ENCODE results near the gene B4GALT6. TPM values are rescaled to one million over a fixed set of nuclear protein-coding genes. Genes with fewer than 3 reads are reported as not detected.
A peak's percentile ranks its signal among the peaks of the same experiment; 100 is the strongest.

Gene B4GALT6
- total RNA-seq, 1 donor from 2014 or later, result 16.3 TPM

DNA sequence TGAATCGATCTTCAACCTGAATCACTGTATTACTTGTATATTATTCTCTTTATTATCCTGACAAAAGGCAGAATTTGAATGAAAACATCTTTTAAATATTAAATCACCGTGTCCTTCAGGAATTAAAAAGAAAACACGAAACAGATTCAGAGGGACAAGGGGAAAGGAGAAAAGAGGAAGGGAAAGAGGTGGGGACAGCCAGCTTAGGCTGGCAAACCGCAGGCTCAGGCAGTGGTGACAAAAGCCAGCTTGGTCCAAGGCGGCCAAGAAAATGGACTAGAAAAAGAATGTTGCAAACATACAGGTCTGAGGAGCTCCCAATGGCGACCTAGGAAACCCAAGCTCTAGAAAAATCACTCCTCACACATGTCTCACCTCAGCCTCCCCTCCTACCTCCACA lies 6.8 kb downstream of the B4GALT6 start:
- Histone ChIP-seq H3K27ac (no peak overlapping the region), H3F3A (ENCODE audit: low read depth) (no peaks in the 10 kb centered on the region), H2AFZ (replicated peaks) (no peak overlapping the region), H3K79me2 (ENCODE audit: low read depth) (peaks cover 82% of the 10 kb centered on the region), H3K27me3 (no peaks in the 10 kb centered on the region), H3K36me3 (no peaks in the 10 kb centered on the region), H3K4me2 (peak overlapping the region; percentile 8), H3K9ac (no peak overlapping the region), H4K20me1 (ENCODE audit: low read depth) (peaks cover 4% of the 10 kb centered on the region), H3K4me3 (no peak overlapping the region), H3K9me3 (ENCODE audit: low read depth) (no peaks in the 10 kb centered on the region), H3K4me1 (peaks cover 15% of the 10 kb centered on the region)
- Mint-ChIP-seq H3K9me3 (no peaks in the 10 kb centered on the region), H3K36me3 (peaks cover 4% of the 10 kb centered on the region), H3K4me1 (peaks cover 15% of the 10 kb centered on the region), H3K27me3 (ENCODE audit: insufficient read depth, low read depth) (no peaks in the 10 kb centered on the region), H3K4me3 (no peak overlapping the region), H3K27ac (no peak overlapping the region)
- no peak for TF ChIP-seq EZH2phosphoT487 (IDR thresholded peaks at IDR 0.05)
- TF ChIP-seq EZH2 (IDR thresholded peaks at IDR 0.05), result no peak
- TF ChIP-seq, protein P1, sequence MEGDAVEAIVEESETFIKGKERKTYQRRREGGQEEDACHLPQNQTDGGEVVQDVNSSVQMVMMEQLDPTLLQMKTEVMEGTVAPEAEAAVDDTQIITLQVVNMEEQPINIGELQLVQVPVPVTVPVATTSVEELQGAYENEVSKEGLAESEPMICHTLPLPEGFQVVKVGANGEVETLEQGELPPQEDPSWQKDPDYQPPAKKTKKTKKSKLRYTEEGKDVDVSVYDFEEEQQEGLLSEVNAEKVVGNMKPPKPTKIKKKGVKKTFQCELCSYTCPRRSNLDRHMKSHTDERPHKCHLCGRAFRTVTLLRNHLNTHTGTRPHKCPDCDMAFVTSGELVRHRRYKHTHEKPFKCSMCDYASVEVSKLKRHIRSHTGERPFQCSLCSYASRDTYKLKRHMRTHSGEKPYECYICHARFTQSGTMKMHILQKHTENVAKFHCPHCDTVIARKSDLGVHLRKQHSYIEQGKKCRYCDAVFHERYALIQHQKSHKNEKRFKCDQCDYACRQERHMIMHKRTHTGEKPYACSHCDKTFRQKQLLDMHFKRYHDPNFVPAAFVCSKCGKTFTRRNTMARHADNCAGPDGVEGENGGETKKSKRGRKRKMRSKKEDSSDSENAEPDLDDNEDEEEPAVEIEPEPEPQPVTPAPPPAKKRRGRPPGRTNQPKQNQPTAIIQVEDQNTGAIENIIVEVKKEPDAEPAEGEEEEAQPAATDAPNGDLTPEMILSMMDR (IDR thresholded peaks at IDR 0.05), result no peak
- DNase-seq (ENCODE audit: low spot score), result no peak

DNA sequence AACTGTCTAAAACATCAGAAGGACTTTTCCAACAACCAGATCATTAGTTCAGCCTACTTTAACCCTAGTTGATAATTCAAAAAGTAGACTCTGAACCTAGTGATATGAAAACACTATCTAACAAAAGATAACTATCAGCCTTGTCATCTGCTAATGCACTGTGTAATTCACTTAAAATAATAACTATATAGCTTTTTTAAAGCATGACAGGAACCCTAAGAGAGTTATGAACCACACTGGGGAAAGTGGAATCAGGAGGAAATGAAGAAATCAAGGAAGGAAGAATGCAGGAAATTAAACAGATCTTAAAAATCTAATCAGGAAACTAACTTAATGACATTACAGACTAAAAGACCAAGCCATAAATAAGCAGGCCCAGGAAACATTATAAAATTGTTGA lies 9.0 kb downstream of the B4GALT6 start:
- Histone ChIP-seq H4K20me1 (ENCODE audit: low read depth) (no peaks in the 10 kb centered on the region), H3K4me1 (peaks cover 9% of the 10 kb centered on the region), H2AFZ (replicated peaks) (no peak overlapping the region), H3K27me3 (no peaks in the 10 kb centered on the region), H3K27ac (no peak overlapping the region), H3K9ac (no peak overlapping the region), H3K4me3 (no peak overlapping the region), H3F3A (ENCODE audit: low read depth) (no peaks in the 10 kb centered on the region), H3K4me2 (no peak overlapping the region), H3K9me3 (ENCODE audit: low read depth) (no peaks in the 10 kb centered on the region), H3K36me3 (no peaks in the 10 kb centered on the region), H3K79me2 (ENCODE audit: low read depth) (peaks cover 68% of the 10 kb centered on the region)
- Mint-ChIP-seq H3K27ac (no peak overlapping the region), H3K36me3 (peaks cover 4% of the 10 kb centered on the region), H3K4me1 (peaks cover 3% of the 10 kb centered on the region), H3K9me3 (no peaks in the 10 kb centered on the region), H3K27me3 (ENCODE audit: insufficient read depth, low read depth) (no peaks in the 10 kb centered on the region), H3K4me3 (no peak overlapping the region)
- TF ChIP-seq, protein P1 (IDR thresholded peaks at IDR 0.05), result no peak
- TF ChIP-seq EZH2phosphoT487 (IDR thresholded peaks at IDR 0.05) (no peak), EZH2 (IDR thresholded peaks at IDR 0.05) (no peak)
- DNase-seq (ENCODE audit: low spot score), result no peak

DNA sequence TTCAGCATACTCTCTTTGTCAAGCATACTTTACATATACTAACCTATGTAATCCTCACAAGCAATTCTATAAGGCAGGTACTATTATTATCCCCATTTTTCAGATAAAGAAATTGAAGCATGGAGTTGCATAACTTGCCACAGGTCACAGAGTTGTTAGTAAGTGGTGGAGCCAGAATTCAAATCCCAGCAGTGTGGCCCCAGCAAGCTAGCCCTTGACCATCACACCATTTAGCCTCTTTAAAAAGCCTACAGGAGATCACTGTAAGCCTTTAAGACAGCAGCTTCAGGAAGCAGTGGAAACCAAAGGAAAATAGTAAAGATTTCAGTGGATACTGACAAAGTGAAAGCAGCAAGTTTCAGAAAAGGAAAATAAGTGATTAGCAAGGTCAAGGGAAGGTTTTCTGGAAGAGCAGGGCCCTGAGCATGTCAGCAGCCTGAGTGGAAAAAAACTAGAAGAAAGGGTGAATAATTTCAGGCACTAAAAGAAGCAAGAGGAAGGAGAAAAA lies 11.7 kb downstream of the B4GALT6 start:
- no peak overlapping the region for H3K4me2 ChIP-seq
- no peak overlapping the region for H3K4me3 Mint-ChIP-seq
- TF ChIP-seq, protein P1 (IDR thresholded peaks at IDR 0.05), result no peak
- TF ChIP-seq EZH2 (IDR thresholded peaks at IDR 0.05), result no peak
- no peak for TF ChIP-seq EZH2phosphoT487 (IDR thresholded peaks at IDR 0.05)

More for the DNA sequence above, 11.7 kb downstream of the B4GALT6 start:
- H3K4me3 ChIP-seq, result no peak overlapping the region
- no peak for DNase-seq (ENCODE audit: low spot score)
- H3K27me3 ChIP-seq, result no peaks in the 10 kb centered on the region
- no peaks in the 10 kb centered on the region for H3K9me3 ChIP-seq (ENCODE audit: low read depth)
- H4K20me1 ChIP-seq (ENCODE audit: low read depth), result no peaks in the 10 kb centered on the region
- H3K4me1 ChIP-seq, result peaks cover 5% of the 10 kb centered on the region
- no peaks in the 10 kb centered on the region for H3K36me3 Mint-ChIP-seq
- H3K27ac ChIP-seq, result no peak overlapping the region
- no peak overlapping the region for H2AFZ ChIP-seq (replicated peaks)
- H3K9me3 Mint-ChIP-seq, result no peaks in the 10 kb centered on the region
- H3K27ac Mint-ChIP-seq, result no peak overlapping the region
- H3K36me3 ChIP-seq, result no peaks in the 10 kb centered on the region
- no peaks in the 10 kb centered on the region for H3F3A ChIP-seq (ENCODE audit: low read depth)
- no peak overlapping the region for H3K9ac ChIP-seq
- no peaks in the 10 kb centered on the region for H3K27me3 Mint-ChIP-seq (ENCODE audit: insufficient read depth, low read depth)
- peaks cover 62% of the 10 kb centered on the region for H3K79me2 ChIP-seq (ENCODE audit: low read depth)
- H3K4me1 Mint-ChIP-seq, result no peaks in the 10 kb centered on the region
